ENCODE results near the gene DSP.

DSP gene

DNA sequence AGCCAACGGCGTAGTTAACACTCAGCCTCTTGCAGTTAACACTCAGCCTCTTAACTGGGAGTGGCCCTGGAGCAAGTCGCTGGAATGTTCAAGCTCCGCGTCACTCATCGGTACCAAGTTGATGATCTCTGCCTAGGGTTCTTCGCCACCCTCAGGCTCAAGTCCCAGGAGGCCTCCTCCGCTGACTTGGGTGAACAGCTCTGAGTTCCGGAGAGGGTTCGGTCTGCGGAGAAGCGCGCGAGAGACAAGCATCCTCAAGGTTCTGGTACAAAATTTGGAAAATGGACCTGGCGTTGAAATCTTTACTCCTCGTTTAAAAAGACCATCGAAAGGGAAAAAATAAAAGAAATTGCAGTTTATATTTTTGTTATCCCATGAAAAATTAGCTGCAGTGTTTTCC lies 876 bp upstream of the DSP start:
- peak; percentile 59 for DNase-seq

DNA sequence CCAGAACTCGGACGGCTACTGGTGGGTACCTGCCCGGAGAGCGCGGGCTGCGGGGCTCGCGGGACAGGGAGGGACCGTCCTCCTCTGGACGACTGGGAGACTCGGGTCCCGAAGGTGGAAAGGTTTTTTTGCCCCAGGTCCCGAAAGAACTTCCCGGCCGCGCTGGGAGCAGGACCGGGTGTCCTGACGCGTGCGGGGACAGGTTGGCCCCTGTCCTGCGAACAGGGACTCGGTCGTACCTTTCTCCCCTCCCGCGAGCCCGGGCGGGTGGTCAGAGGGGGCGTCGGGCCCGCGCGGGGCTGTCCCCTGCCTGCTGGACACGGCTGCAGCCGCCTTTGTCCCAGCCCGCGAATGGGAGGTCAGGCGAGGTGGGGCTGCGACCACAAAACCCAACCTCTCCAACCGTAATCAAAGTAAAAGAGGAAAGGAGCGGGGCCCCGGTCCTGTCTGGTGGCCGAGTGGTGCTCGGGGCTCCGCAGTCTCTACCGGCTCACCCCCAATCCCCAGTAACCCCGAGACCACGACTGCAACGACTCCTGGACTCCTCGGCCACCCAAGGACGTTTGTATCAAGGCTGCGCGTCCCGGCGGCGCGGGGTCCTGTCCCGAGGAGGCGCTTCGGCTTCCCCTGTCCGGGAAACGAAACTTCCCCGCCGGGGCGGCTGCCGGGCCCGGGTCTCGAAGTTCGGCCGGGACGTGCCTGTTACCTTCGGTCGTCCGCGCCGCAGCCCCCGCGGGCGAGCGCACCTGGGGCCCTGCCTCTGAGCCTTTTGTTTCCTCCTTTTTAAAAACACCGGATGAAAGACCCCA lies 798 bp downstream of the DSP start:
- DNase-seq, result peak; percentile 28

DNA sequence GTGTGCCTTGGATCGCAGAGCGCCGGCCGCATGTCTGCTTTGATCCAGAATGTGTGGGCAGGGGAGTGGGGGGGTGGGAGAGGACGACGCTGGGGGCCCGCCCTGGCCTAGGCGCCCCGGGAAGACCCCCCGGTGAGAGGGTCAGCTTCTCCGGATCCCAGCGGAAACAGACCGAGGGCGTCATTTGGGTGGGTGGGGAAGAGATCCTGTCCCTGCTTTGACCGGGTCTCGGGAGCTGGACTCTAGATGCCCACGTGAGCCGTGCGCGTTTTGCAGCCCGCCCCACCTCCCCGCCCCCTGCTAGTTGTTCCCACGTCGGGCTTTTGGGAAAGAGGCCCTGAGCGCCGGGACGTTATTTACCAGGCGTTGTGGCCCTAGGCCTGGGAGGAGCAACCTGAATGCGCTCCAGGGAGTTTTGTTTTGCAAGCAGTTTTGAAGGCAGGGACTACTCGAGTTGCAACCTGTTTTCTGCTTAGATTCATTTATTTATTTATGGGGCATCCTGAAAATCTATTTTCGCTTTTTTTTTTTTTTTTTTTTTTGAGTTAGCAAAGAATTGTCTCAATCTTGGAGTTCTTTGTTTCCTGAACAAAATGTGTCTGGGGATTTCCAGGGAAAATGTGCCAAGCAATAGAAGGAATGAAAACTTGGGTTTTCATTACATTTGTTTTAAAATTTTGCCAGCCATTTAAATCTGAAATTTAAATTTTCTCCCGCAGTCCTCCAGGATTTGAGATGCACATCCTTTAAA lies 1.6 kb downstream of the DSP start:
- DNase-seq, result peak; percentile 72

DNA sequence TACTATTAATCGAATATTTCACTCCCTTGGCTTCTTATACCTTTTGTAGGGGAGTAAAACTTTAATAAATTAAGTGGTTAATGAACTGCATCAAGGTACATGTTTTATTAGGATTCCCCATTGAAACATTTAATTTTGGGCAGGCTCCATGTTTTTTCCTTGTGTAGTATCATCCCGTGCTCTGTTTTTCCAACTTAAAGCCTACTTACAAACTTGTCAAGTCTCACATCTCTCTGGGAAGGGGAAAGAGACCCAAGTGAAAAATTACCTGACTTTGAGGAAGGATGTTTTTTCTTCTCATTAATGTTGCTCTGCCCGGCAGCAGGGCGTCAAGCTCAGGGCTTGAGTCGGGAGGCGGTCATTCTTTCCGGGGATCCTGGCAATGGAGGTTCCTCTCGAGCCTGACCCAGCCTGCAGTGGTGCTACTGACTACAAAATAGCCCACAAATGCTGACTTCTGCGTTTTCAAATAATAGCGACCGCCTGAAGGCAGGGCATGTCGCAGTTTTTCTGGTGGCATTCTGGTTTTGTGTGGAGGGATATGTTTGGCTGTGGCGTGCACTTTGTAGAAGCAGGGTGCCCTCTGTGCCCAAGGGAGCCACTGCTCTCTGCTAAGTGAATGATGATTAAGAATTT lies 2.4 kb downstream of the DSP start:
- no peak for DNase-seq

DNA sequence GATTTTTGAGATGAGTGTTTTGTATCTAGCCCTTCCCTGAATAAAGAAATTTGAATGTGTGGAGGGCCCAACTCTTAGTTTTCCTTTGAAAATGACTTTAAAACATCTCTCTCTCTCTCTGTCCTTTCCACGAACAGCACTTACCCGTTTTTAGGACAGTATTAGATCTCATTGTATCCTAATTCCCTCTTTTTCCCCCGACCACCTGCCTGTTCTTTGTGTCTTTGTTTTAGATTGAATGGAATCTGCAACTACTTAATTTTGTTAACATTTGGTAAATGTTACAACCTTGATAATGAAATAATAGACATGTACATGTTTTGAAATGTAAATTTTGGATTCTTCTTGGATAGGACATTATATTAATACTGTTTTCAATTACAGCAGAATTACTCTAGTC lies 3.1 kb downstream of the DSP start:
- DNase-seq, result no peak

DNA sequence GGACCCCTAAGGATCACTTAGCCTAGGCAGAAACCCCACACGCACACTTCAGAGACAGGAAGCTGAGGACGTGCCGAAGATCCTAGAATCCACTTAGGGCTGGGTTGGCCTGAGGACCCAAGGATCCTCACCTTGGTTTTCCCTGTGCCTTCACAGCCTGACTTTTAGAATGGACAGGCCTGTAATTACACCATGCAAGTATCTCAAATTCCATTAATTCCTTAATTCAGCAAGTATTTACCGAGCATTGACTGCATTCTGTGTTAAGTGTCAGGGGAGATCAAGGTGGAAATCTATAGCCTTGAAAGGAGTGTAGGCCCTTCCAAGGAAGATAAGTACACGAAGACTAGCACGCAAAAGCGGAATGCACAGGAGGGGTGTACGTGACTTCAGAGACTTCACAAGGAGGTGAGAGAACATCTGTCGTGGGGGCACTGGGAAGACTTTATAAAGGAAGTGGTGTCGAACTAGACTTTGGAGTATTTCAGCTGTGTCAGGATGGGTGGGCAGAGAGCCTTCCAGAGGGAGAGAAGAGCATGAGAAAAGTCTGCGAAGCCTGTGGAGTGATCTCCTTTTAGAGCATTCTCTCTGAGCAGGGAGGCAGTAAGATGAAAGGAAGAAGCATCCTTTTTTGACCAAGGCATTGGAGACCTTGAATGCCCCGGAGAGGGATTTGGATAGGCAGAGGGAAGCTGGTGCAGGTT lies 4.0 kb downstream of the DSP start:
- no peak for DNase-seq

DNA sequence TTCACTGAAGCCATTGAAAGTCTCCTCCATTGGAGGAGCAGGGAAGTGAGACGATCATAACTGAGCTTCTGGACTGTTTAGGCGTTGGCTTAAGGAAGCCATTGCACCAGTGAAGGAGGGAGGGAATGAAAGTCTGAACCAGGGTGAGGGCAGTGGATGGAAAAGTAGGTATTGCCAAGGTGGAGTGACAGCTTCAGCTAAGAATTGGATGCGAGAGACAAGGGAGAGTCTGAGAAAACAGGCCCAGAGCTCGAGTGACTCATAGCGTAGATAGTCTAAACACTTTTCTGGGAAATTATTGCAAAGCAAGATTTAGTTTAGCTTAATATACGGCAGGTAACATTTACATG lies 4.5 kb downstream of the DSP start:
- peak; percentile 28 for DNase-seq

DNA sequence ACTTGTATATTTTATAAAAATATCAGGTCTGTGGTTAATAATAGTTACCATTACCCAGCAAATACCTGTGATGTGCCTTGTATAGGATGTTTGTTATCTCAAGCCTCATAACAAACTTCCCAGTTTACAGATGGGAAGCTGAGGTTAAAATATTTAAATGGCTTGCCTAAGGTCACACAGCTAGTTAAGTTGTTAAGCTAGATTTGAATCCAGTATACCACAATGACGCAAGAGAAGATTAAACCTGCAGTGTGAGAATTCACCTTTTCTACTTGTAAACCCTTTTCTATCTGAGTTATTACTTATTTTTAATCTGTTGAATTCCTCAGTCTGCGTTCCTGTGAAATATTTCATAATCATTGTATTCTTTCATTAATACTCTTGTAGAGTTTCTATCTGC lies 4.9 kb downstream of the DSP start:
- no peak for DNase-seq

DNA sequence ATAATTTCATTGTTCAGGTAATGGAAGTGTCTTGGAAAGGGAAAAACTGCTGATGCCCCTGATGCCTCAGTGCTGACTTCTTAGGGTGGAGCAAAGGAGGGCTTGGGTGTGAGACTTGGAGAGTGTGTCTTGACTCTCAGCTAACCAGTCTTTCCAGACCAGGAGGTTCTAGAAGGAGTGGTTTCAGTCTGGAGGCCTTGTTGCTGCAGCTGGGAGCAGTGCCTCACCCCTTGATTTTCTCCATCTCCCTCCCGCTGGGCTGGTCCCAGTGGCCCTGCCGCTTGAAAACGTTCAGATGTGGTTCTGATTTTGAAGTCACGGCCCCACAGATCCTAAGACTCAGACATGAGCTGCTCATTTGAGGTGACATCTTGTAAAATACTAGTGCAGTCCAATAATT lies 5.4 kb downstream of the DSP start:
- DNase-seq, result no peak

DNA sequence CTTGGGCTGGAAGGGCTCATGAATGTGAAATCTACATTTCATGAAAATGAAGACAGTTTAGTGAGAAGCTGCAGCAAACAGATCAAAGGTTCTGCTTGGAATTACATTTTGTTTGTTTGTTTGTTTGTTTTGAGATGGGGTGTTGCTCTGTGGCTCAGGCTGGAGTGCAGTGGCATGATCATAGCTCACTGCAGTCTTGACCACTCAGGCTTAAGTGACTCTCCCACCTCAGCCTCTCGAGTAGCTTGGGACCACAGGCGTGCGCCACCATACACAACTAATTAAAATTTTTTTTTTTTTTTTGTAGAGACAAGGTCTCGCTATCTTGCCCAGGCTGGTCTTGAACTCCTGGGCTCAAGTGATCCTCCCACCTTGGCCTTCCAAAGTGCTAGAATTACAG lies 5.8 kb downstream of the DSP start:
- DNase-seq, result no peak

DNA sequence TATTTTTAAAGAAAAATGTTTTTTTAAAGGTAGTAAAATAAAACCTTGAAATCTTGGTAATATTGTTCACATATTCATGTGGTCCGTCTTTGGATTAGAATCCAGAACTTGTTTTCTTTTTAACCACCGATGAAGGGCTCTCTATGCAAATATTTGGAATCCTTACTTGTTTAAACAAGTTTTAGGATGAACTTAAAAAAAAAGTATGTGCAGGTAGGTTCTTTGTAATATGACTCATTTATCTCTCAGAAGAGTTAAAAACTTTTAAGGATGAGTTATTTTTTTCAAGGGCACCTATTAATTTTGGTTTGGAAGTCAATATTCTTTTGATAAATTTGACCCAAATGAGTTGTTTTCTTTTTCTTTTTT lies 8.9 kb downstream of the DSP start:
- DNase-seq, result no peak

DNA sequence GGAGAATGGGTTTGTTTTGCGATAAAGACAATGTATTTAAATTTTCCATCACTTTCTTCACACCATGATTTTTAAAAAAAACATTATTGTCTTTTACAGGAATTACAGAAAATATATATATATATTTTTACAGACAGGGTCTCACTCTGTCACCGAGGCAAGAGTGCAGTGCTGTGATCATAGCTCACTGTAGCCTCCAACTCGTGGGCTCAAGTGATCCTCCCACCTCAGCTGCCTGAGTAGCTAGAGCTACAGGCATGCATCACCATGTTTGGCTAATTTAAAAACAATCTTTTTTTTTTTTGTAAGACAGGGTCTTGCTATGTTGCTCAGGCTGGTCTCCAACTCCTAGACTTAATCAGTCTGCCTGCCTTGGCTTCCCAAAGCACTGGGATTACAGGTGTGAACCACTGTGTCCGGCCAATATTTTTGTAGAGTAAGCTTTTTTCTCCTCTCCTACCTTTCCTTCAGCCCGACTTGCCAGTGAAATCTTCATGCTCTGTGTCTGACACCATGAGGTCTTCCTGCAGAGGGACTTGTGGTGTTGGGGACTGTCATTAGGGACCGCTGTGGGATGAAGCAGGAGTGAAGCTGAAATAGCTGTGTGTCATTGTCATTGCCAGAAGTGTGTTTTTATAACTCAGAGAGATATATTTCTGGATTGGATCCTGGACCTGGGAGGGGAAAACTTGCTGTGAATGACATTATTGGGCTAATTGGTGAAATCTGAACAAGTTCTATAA lies 13.2 kb downstream of the DSP start:
- no peak for DNase-seq

DNA sequence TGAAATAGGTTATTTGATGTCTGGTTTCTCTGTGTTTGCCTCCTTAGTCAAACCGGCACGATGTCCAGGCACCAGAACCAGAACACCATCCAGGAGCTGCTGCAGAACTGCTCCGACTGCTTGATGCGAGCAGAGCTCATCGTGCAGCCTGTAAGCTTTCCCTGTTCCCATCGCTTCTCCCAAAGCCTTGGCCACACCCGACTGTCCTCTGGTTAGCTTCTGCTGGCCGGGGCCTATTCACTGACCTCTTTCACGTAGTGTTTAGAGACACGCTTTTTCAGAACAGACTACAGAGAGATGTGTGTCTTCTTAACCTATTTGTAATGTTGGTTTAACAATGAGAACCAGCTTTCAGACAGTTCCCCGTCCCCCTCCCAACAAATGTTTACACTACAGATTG lies 14.2 kb downstream of the DSP start:
- DNase-seq, result no peak

DNA sequence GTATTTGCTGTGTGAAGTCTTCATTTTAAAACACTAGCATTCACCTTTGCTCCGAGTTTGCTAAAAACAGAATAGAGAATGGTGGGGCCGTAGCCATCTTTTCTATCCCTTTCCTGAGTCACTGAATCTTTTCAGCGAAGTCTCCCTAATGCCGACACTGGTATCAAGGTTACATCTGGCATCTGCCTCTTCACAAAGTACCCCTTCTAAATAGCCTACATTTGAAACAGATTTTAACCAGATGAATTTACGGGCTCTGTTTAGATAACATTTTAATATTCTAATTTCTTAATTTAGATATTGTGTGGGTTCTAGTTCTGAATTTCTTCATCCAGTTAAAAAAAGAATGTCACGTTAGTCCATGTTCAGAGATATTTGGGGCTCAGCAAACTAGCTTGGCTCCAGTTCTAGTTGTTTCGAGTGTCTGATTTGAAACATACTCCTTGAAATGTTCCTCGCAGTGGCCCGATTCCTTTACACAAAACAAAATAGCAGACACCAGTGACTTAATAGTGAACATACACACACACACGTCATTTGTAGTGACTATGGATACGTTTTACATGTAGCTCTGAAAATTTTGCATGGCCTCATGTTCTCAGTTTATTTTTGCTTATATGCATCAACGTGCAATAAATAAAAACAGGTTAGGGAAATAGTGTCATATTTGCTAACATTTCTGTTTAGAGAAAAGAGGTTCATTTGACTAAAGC lies 15.1 kb downstream of the DSP start:
- no peak for DNase-seq

DNA sequence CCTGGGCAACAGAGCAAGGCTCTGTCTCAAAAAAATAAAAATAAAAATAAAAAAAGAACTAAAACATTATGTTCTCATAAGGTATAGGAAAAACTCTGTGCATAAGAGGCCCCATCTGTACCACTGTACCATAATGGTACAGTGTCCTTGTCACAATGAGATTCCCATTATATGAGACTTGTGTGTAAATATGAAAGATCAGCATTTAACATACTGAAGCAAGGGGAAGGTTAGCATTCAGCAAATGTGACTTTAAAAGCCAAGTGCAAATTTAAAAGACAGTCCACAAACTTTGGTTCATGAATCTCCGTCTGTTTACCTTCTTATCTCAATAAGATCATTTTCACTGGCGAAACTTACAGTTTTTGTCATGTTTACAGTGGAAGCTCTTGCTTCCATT lies 16.2 kb downstream of the DSP start:
- no peak for DNase-seq

DNA sequence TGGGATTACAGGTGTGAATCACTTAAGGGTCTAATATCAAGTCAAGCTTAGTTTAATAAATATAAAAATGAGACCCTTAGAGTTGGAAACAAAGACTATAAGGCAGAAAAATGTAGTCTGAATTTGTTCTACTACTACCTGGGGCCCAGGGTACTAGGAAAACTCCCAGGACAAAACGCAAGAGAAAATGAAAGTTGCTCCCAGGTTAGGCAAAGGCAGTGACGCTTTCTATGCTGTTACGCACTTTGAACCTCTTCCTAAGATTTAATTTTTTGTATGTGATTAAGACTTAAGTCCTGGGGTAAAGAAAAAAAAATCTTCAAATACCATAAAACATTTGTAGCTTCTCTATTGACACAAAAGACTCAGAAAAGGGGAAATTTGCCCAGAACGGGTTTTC lies 17.3 kb downstream of the DSP start:
- no peak for DNase-seq

DNA sequence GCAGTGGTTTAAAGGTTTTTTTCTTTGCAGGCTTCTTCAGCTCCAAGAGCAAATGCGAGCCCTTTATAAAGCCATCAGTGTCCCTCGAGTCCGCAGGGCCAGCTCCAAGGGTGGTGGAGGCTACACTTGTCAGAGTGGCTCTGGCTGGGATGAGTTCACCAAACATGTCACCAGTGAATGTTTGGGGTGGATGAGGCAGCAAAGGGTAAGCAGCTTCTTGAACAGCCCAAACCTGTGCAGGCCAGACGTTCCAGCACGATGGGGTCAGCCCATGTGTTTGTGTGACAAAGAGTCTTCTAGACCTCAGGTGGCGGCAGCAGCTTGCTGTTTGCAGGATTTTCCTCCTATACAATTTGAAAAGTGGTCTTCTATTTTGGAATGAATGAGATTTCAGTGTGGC lies 17.7 kb downstream of the DSP start:
- no peak for DNase-seq

DNA sequence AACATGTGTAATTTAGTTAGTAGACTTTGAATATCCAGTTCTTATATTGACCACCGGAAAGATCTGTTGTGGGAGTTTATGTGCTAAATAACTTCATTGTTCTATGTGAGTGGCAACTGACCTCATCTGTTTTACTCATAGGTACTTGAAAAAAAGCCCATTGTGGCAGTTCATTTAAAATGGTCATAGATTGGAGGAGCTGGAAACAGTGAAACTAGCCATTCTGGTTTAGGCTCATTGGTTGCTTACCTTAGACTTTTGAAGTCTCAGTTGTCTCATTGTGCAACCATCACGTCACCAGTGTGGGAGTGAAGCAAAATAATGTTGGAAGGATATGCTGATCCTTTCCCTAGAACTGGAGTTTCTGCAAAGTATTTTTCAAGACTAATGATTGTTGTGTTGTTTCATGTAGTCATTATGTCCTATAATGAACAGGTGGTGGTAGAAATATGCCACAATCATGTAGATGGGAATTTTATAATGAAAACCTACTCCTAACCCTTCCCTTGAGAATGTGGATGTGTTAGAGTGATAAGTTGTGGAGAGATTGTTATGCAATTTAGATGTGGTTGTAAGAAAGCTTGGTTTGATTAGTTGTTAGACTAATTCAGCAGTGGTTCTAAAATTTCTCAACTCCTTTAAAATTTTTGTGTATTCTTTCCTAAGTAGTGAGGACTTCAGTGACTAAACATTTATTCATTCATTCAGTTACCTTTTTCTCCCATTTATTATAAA lies 18.3 kb downstream of the DSP start:
- no peak for DNase-seq

DNA sequence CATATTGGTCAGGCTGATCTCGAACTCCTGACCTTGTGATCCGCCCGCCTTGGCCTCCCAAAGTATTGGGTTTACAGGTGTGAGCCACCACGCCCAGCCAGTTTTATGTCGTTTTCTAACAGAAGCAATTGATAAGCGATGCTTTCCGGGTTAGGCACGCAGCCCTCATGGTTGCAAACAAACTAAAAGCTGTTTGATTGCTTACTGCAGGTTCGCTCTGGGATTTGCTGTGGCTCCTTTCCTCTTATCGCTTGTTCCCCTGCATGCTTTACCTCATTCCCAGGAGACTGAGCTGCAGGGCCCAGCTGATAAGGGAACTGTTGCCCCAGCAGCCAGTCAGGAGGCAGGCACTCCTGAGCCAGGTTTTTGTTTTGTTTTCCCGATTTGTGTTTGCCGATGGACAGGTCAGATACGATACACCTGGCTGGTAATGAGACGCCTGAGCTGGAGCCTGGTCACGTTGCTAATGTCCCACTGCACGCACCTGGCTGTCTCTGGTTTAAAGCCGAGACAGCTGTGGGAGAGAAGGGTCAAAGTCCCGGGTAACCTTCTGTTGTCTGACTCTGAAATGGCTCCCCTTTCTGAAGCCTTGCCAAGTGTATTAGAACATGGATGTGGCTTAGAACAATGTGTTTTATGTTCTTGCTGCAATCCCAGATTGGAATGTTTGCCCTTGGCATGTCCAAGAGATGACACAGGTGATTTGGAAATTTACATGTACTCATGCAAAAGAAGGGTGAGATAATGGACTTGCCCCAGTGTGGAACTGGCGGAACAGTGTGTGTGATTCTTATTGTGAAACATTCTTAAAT lies 19.9 kb downstream of the DSP start:
- DNase-seq, result no peak

DNA sequence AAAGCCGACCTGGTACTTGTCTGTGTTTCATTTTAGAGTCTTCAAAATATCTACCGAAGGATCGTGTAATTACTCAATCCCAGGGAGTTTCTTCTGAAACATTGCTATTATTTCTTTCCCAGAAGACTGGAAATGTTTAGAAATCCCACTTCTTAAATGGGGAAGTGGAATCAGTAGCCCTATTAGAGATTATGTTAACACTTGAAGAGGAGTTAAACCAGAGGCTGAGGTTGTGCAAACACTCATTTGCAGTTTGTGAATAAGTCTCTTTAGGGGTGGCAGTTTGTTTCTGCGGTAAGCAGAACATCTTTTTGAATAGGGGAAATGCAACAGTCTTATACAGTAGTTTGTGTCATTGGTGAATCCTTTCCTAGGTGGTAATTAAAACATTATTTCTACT lies 21.3 kb downstream of the DSP start:
- no peak for DNase-seq

DNA sequence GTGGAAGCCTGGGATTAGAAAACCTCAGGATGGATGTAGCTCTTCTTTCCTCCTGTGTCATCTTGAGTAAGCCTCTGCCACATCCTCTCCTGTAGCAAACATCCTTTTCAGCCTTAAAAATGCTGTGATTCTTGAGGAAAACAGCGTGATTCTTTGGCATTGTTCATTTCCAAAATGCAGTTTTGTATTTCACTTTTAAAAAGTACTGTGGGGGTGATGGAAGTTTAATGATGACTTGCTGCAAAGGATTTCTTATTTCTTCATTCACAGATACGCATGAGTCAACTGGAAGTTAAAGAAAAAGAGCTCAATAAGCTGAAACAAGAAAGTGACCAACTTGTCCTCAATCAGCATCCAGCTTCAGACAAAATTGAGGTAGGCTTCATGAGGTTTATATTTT lies 24.6 kb downstream of the DSP start:
- peak; percentile 54 for DNase-seq

All from fibroblast of skin of right biceps (primary cell).